Esophagus muscularis mucosa (tissue), 3 donors: Measurements from ENCODE around the gene RAMACL.

Experiments
- POLR2A ChIP-seq: fragments of 450-650 bp; IDR thresholded peaks from one replicate; pipeline ENCODE4 v1.6.1; 2017; ENCODE audit warnings: antibody characterized with exemption, moderate library complexity, mild to moderate bottlenecking, low read depth
- TF ChIP-seq, protein P1 (sequence below), 3 experiments: fragments of 200-600 bp in 2 of 3; fragments of 450-650 bp in 1 of 3; sonication (generic) in 2 of 3; IDR thresholded peaks; one replicate each; pipeline ENCODE4 v1.5.1; 2017 to 2019; ENCODE audit warnings: antibody characterized with exemption in 3 of 3, mild to moderate bottlenecking in 2 of 3, moderate library complexity in 1 of 3

DNA sequence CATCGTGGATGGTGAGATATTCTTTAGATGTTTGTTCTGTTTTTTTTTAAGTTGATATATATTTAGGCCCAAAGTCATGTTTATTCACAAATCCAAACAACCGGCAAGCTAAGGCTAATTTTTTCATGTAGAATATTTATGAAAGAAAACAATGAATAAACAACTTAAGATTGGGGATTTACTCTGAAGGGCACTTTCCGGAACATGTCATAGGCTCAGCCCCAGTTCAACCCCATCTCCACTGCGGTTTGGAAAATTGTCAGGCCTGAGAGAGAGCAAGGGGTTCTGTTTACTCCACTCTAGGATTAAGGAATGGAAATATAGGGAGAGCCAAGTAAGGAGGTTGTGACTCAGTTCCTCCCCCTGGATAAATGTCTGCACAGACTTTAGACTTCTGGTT is 22.3 kb upstream of the RAMACL start:
- TF ChIP-seq POLR2A = no peak
- TF ChIP-seq, protein P1, sequence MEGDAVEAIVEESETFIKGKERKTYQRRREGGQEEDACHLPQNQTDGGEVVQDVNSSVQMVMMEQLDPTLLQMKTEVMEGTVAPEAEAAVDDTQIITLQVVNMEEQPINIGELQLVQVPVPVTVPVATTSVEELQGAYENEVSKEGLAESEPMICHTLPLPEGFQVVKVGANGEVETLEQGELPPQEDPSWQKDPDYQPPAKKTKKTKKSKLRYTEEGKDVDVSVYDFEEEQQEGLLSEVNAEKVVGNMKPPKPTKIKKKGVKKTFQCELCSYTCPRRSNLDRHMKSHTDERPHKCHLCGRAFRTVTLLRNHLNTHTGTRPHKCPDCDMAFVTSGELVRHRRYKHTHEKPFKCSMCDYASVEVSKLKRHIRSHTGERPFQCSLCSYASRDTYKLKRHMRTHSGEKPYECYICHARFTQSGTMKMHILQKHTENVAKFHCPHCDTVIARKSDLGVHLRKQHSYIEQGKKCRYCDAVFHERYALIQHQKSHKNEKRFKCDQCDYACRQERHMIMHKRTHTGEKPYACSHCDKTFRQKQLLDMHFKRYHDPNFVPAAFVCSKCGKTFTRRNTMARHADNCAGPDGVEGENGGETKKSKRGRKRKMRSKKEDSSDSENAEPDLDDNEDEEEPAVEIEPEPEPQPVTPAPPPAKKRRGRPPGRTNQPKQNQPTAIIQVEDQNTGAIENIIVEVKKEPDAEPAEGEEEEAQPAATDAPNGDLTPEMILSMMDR (IDR thresholded peaks at IDR 0.05) = no peak
